Suppressor macrophage treated with lipopolysaccharide for 1 hour (primary cell): Measurements from ENCODE around the gene ALDH3B2.
"Not testable (repeated sequence)": the region's sequence is repeated elsewhere in the genome, so short reads cannot be mapped to it uniquely, and the experiment has no call there.

ENCODE experiments used
- DNase-seq, 3 donors: peaks; one replicate each; pipeline ENCODE4 v3.0.0-alpha.2; 2020 to 2022

The ALDH3B2 gene, protein sequence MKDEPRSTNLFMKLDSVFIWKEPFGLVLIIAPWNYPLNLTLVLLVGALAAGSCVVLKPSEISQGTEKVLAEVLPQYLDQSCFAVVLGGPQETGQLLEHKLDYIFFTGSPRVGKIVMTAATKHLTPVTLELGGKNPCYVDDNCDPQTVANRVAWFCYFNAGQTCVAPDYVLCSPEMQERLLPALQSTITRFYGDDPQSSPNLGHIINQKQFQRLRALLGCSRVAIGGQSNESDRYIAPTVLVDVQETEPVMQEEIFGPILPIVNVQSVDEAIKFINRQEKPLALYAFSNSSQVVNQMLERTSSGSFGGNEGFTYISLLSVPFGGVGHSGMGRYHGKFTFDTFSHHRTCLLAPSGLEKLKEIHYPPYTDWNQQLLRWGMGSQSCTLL

GRCh38 chr11:67674442-67674871, at the start of gene ALDH3B2:
Gene ALDH3B2 (minus strand): TSS chr11:67674623. CDS start chr11:67666935, 7,688 bp downstream.
- no peak for DNase-seq

- DNase-seq = not testable (repeated sequence)
These were observed 48.6 kb upstream of the ALDH3B2 start for GRCh38 chr11:67723036-67723435.

DNA sequence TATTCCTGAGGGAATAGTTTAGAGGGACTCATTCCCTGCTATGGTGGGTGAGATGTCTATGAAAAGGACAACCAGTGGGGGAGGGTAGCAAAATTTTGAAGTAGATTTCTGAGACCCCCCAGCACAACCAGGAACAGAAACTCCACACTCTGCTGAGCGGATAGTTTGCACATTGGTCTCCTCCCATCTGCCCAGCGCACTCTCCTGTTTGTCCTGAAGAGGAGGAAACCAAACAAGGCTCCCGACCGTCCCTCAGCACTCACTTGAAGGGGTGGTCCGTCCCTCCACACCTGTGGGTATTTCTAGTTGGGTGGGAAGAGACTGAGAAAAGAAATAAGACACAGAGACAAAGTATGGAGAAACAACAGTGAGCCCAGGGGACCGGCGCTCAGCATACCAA, 41.8 kb upstream of the ALDH3B2 start:
- not testable (repeated sequence) for DNase-seq

- DNase-seq = not testable (repeated sequence)
These were observed 41.4 kb upstream of the ALDH3B2 start for GRCh38 chr11:67715801-67716200.

GRCh38 chr11:67713892-67714509, 39.6 kb upstream of the ALDH3B2 start:
- DNase-seq = not testable (repeated sequence)

- not testable (repeated sequence) for DNase-seq
These were observed 37.3 kb upstream of the ALDH3B2 start for GRCh38 chr11:67711676-67712075.

GRCh38 chr11:67711212-67711611, 36.8 kb upstream of the ALDH3B2 start:
- not testable (repeated sequence) for DNase-seq

GRCh38 chr11:67709806-67710205, 35.4 kb upstream of the ALDH3B2 start:
- DNase-seq = not testable (repeated sequence)

GRCh38 chr11:67705264-67705663, 30.8 kb upstream of the ALDH3B2 start:
- no peak for DNase-seq

- DNase-seq = no peak
These were observed 30.1 kb upstream of the ALDH3B2 start for GRCh38 chr11:67704524-67704923.

GRCh38 chr11:67703709-67704108, 29.3 kb upstream of the ALDH3B2 start:
- DNase-seq = not testable (repeated sequence)

DNA sequence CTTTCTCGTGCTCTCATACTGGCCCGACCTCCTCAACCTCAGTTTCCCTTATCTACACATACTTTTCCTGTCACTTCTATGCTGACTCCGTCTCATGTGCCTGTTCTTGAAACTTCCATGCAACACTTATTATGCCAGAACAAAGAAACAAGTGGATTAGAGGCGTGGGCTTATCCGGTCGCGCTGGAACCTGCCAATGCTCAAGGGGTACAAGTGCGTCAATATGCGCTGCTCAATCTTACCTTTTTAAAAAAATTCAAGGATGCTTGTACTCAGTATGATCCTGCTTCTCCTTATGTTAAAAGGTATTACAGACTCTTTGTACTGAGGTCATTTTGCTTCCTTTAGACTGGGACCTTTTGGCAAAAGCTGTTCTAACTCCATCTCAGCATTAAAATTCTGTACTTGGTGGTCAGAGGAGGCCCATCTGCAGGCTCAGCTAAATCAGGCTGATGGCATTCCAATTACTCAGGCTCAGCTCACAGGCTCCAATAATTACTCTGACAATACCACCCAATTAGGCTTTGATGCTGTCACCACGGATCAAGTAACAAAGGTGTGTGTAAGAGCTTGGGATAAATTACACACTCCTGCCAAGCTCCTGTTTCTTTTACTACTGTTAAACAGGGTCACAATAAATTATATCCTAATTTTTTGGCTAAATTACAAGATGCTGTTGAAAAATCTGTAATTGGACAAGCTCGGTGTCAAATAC, 26.3 kb upstream of the ALDH3B2 start:
- no peak for DNase-seq

GRCh38 chr11:67700141-67700540, 25.7 kb upstream of the ALDH3B2 start:
- no peak for DNase-seq

DNA sequence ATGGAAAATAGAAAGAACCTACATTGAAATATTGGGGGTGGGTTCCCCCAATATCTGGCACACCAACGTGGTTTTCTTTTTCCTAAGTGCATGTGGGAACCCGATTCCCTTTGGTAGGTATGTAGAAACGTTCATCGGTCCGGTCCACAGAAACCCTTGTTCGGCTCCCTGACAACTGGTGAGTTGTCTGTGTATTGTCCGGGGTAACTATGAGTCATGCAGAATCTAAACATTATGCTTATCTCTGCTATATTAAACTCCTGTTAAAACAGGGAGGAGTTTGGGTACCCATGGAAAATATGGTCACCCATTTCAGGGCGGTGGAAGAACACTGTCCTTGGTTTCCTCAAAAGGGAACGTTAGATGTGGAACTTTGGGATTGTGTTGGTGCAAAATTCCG, 25.1 kb upstream of the ALDH3B2 start:
- no peak for DNase-seq

GRCh38 chr11:67698247-67698646, 23.8 kb upstream of the ALDH3B2 start:
- DNase-seq = peak in 2 of 3 donors; percentile 9 to 13

GRCh38 chr11:67697846-67698245, 23.4 kb upstream of the ALDH3B2 start:
- no peak for DNase-seq

GRCh38 chr11:67696998-67697397, 22.6 kb upstream of the ALDH3B2 start:
- no peak for DNase-seq

- no peak for DNase-seq
These were observed 21.2 kb upstream of the ALDH3B2 start for GRCh38 chr11:67695606-67696005.

- DNase-seq = no peak
These were observed 20.6 kb upstream of the ALDH3B2 start for GRCh38 chr11:67694875-67695555.

GRCh38 chr11:67691149-67691548, 16.7 kb upstream of the ALDH3B2 start:
- peak in 1 of 3 donors; percentile 11 for DNase-seq

DNA sequence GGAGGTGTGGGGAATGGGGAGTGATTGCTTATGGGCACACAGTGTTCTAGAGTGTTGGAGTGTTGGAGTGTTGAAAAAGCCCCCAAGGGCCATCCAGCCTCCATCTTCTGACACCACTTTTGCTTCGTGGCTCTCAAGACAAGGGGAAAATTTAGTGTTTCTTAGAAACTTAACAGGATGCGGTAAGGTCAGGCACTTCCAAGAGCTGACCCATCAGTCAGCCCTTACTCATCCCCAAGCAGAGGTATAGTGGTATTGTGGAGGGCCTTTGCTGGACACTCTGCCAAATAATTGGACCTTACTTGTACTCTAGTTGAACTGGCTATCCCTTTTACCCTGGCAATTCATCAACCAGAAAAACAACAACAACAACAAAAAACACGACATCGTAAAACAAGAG, 14.8 kb upstream of the ALDH3B2 start:
- DNase-seq = no peak

DNA sequence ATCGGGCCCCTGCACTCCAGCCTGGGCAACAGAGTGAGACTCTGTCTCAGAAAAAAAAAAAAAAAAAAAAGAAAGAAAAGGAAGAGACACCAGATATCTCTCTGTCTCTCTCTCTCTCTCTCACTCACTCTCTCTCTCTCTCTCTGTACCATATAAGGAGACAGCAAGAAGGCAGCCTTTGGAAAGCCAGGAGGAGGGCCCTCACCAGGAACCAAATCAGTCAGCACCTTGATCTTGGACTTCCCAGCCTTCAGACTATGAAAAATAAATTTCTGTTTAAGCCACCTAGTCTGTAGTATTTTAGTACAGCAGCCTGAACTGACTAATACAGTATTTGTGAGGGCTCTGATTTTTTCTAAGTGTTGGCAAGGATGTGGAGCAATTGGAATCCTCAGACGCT, 13.6 kb upstream of the ALDH3B2 start:
- DNase-seq = no peak
